ENCODE measurements around the gene NGFR.
"Not testable (repeated sequence)": the region's sequence is repeated elsewhere in the genome, so short reads cannot be mapped to it uniquely, and the experiment has no call there.

The NGFR gene

GRCh38 chr17:49543860-49544259 is 48.8 kb downstream of the NGFR start:
- in situ Hi-C loops (cut with HindIII; ENCODE audit: low sequenced_read_pairs) = no loop called here

GRCh38 chr17:49545007-49545660 is 50.0 kb downstream of the NGFR start:
- in situ Hi-C loops (cut with HindIII; ENCODE audit: low sequenced_read_pairs) = no loop called here

- in situ Hi-C loops (cut with HindIII; ENCODE audit: low sequenced_read_pairs) = no loop called here
Measured at GRCh38 chr17:49545806-49546545, 50.9 kb downstream of the NGFR start.

GRCh38 chr17:49546546-49547535 is 51.7 kb downstream of the NGFR start:
- in situ Hi-C loops (cut with HindIII; ENCODE audit: low sequenced_read_pairs) = no loop called here

GRCh38 chr17:49547566-49547965 is 52.5 kb downstream of the NGFR start:
- in situ Hi-C loops (cut with HindIII; ENCODE audit: low sequenced_read_pairs) = no loop called here

- in situ Hi-C loops (cut with HindIII; ENCODE audit: low sequenced_read_pairs) = no loop called here
Measured at GRCh38 chr17:49548051-49548505, 53.0 kb downstream of the NGFR start.

- in situ Hi-C loops (cut with HindIII; ENCODE audit: low sequenced_read_pairs) = no loop called here
Measured at GRCh38 chr17:49548506-49549310, 53.6 kb downstream of the NGFR start.

- in situ Hi-C loops (cut with HindIII; ENCODE audit: low sequenced_read_pairs) = no loop called here
Measured at GRCh38 chr17:49549311-49549605, 54.2 kb downstream of the NGFR start.

- in situ Hi-C loops (cut with HindIII; ENCODE audit: low sequenced_read_pairs) = no loop called here
Measured at GRCh38 chr17:49549691-49550678, 54.9 kb downstream of the NGFR start.

- in situ Hi-C loops (cut with HindIII; ENCODE audit: low sequenced_read_pairs) = not testable (repeated sequence)
Measured at GRCh38 chr17:49550764-49551163, 55.7 kb downstream of the NGFR start.

- in situ Hi-C loops (cut with HindIII; ENCODE audit: low sequenced_read_pairs) = no loop called here
Measured at GRCh38 chr17:49551221-49552069, 56.4 kb downstream of the NGFR start.

GRCh38 chr17:49552070-49552751 is 57.1 kb downstream of the NGFR start:
- in situ Hi-C loops (cut with HindIII; ENCODE audit: low sequenced_read_pairs) = no loop called here

- in situ Hi-C loops (cut with HindIII; ENCODE audit: low sequenced_read_pairs) = no loop called here
Measured at GRCh38 chr17:49553676-49554335, 58.7 kb downstream of the NGFR start.

GRCh38 chr17:49554694-49555494 is 59.8 kb downstream of the NGFR start:
- in situ Hi-C loops (cut with HindIII; ENCODE audit: low sequenced_read_pairs) = no loop called here

- in situ Hi-C loops (cut with HindIII; ENCODE audit: low sequenced_read_pairs) = no loop called here
Measured at GRCh38 chr17:49555495-49556222, 60.6 kb downstream of the NGFR start.
